Activated B cell treated with CpG ODN at 0.5 μM for 24 hours (primary cell): ENCODE measurements around the gene STOM. TPM values are rescaled to one million over a fixed set of nuclear protein-coding genes. Genes with fewer than 3 reads are reported as not detected.
A peak's percentile ranks its signal among the peaks of the same experiment; 100 is the strongest.
"Not testable (repeated sequence)": the region's sequence is repeated elsewhere in the genome, so short reads cannot be mapped to it uniquely, and the experiment has no call there.

ENCODE experiments used
- ATAC-seq: fragments of 200-7000 bp; cut with Tn5 transposase; one replicate; pipeline ENCODE4 v1.10.0; 2021; ENCODE audit warnings: low read depth, mild to moderate bottlenecking, moderate library complexity
- CTCF ChIA-PET: fragments of 350-600 bp; sonication (Branson Sonifier 250); formaldehyde crosslinking; loops from one replicate; lab custom pipeline; 2021; ENCODE audit warnings: antibody characterized with exemption; lab: Charles Lee
- POLR2A ChIA-PET: fragments of 350-600 bp; sonication (Branson Sonifier 250); formaldehyde crosslinking; loops from one replicate; lab custom pipeline; 2021; ENCODE audit warnings: antibody characterized with exemption; lab: Charles Lee
- DNase-seq: peaks from one replicate; pipeline ENCODE4 v3.0.0; 2022
- H3K27ac Mint-ChIP-seq: one replicate; pipeline ENCODE4 v1.8.0; 2020; ENCODE audit warnings: mixed read lengths
- H3K27me3 Mint-ChIP-seq: one replicate; pipeline ENCODE4 v1.8.0; 2021; ENCODE audit warnings: mixed read lengths
- H3K36me3 Mint-ChIP-seq: one replicate; pipeline ENCODE4 v1.8.0; 2021; ENCODE audit warnings: low read depth, mixed read lengths
- H3K4me1 Mint-ChIP-seq: one replicate; pipeline ENCODE4 v1.8.0; 2021; ENCODE audit warnings: mixed read lengths
- H3K4me3 Mint-ChIP-seq: one replicate; pipeline ENCODE4 v1.8.0; 2020; ENCODE audit warnings: mild to moderate bottlenecking, mixed read lengths
- H3K9me3 Mint-ChIP-seq: one replicate; pipeline ENCODE4 v1.8.0; 2020; ENCODE audit warnings: mixed read lengths
- CTCF ChIP-seq: fragments of 200-600 bp; IDR thresholded peaks from one replicate; pipeline ENCODE4 v1.8.0; 2022; ENCODE audit warnings: antibody characterized with exemption, mild to moderate bottlenecking
- intact Hi-C: fragments of 100-400 bp; cut with micrococcal nuclease; formaldehyde crosslinking; loops from one replicate; pipeline ENCODE4 v1.15.1; 2024
- total RNA-seq: library from RNA; stranded (reverse); gene quantifications from 2 replicates; pipeline ENCODE4 v1.2.3, GENCODE V29; 2022

Gene STOM
- total RNA-seq, 1 donor from 2014 or later = 9.8 TPM

- intact Hi-C loops = loop anchor here (1.0 to 2.0 kb wide), 5 partner anchors 80 to 781 kb away; no protein-coding TSS in a partner anchor
- Mint-ChIP-seq H3K36me3 (no peaks in the 10 kb centered on the region), H3K27ac (no peak overlapping the region), H3K4me1 (no peaks in the 10 kb centered on the region), H3K27me3 (no peaks in the 10 kb centered on the region), H3K4me3 (no peak overlapping the region), H3K9me3 (no peaks in the 10 kb centered on the region)
- ChIA-PET POLR2A (no interaction called here), CTCF (interaction anchor here (0.6 to 11.9 kb wide), 15 partner anchors 9 to 644 kb away, joined by 3 to 243 read pairs (median 5); no protein-coding TSS in a partner anchor)
- peak; percentile 77 for TF ChIP-seq CTCF
- ATAC-seq = peak; percentile 42
- DNase-seq = no peak
These were observed 30.0 kb upstream of the STOM start for GRCh38 chr9:121399883-121400607.

- intact Hi-C loops = no loop called here
- Mint-ChIP-seq H3K4me3 (no peak overlapping the region), H3K36me3 (no peaks in the 10 kb centered on the region), H3K9me3 (no peaks in the 10 kb centered on the region), H3K27me3 (no peaks in the 10 kb centered on the region), H3K27ac (no peak overlapping the region), H3K4me1 (no peaks in the 10 kb centered on the region)
- DNase-seq = no peak
- ATAC-seq = no peak
- no peak for TF ChIP-seq CTCF
- POLR2A ChIA-PET = no interaction called here
- CTCF ChIA-PET = interaction anchor here (0.6 to 11.9 kb wide), 20 partner anchors 10 to 780 kb away, joined by 3 to 243 read pairs (median 4); no protein-coding TSS in a partner anchor
These were observed 29.3 kb upstream of the STOM start for GRCh38 chr9:121399126-121399882.

- POLR2A ChIA-PET = no interaction called here
- Mint-ChIP-seq H3K4me3 (no peak overlapping the region), H3K27me3 (no peaks in the 10 kb centered on the region), H3K4me1 (no peaks in the 10 kb centered on the region), H3K36me3 (no peaks in the 10 kb centered on the region), H3K27ac (no peak overlapping the region), H3K9me3 (no peaks in the 10 kb centered on the region)
- DNase-seq (no peak), ATAC-seq (no peak)
- TF ChIP-seq CTCF = no peak
- intact Hi-C loops = no loop called here
- CTCF ChIA-PET = interaction anchor here (1.1 to 11.9 kb wide), 5 partner anchors 55 to 186 kb away, joined by 5 to 243 read pairs (median 14); no protein-coding TSS in a partner anchor
These were observed 28.3 kb upstream of the STOM start for GRCh38 chr9:121398374-121398773.

GRCh38 chr9:121397277-121397676, 27.2 kb upstream of the STOM start:
- DNase-seq, H3K36me3 Mint-ChIP-seq, H3K27ac Mint-ChIP-seq, ATAC-seq, H3K4me3 Mint-ChIP-seq, intact Hi-C loops, H3K27me3 Mint-ChIP-seq, POLR2A ChIA-PET, H3K4me1 Mint-ChIP-seq, H3K9me3 Mint-ChIP-seq: not testable (repeated sequence)
- CTCF ChIA-PET = interaction anchor here (2.7 to 11.9 kb wide), 3 partner anchors 76 to 185 kb away, joined by 9 to 243 read pairs (median 38); no protein-coding TSS in a partner anchor

GRCh38 chr9:121395558-121395957, 25.5 kb upstream of the STOM start:
- no peak for TF ChIP-seq CTCF
- CTCF ChIA-PET = interaction anchor here (11.9 kb wide), 1 partner anchor 75 kb away, joined by 243 read pairs; no protein-coding TSS in a partner anchor
- no peak for DNase-seq
- intact Hi-C loops = no loop called here
- Mint-ChIP-seq H3K4me3 (no peak overlapping the region), H3K4me1 (no peaks in the 10 kb centered on the region), H3K27ac (no peak overlapping the region), H3K36me3 (no peaks in the 10 kb centered on the region), H3K27me3 (no peaks in the 10 kb centered on the region), H3K9me3 (no peaks in the 10 kb centered on the region)
- POLR2A ChIA-PET = no interaction called here
- ATAC-seq = no peak
